H9 (cell line): ENCODE measurements around the gene AKAP7. TPM values are rescaled to one million over a fixed set of nuclear protein-coding genes. Genes with fewer than 3 reads are reported as not detected.

Experiments used
- DNase-seq: peaks from one replicate; pipeline ENCODE4 v3.0.0-alpha.2; 2017
- H2AFZ ChIP-seq: one replicate; pipeline ENCODE4 v1.6.1; 2013; ENCODE audit warnings: mild to moderate bottlenecking, low read length, control low read depth, moderate library complexity
- H2AK5ac ChIP-seq: 2 replicates; pipeline ENCODE4 v1.6.1; 2013; ENCODE audit warnings: low read length, control low read depth, mixed read lengths; ENCODE audit not compliant: insufficient read length
- H2BK120ac ChIP-seq: one replicate; pipeline ENCODE4 v1.6.1; 2013; ENCODE audit warnings: low read depth, mild to moderate bottlenecking, low read length, control low read depth, inconsistent platforms; ENCODE audit not compliant: poor library complexity, severe bottlenecking
- H2BK12ac ChIP-seq: 2 replicates; pipeline ENCODE4 v1.6.1; 2013; ENCODE audit warnings: low read length, control low read depth, mixed read lengths, low read depth; ENCODE audit not compliant: insufficient read length
- H2BK15ac ChIP-seq: 2 replicates; pipeline ENCODE4 v1.6.1; 2013; ENCODE audit warnings: low read depth, low read length, control low read depth
- H2BK20ac ChIP-seq: one replicate; pipeline ENCODE4 v1.6.1; 2013; ENCODE audit warnings: low read depth, mild to moderate bottlenecking, low read length, control low read depth, inconsistent platforms; ENCODE audit not compliant: poor library complexity, severe bottlenecking
- H2BK5ac ChIP-seq: 2 replicates; pipeline ENCODE4 v1.6.1; 2013; ENCODE audit warnings: low read length, control low read depth, mixed read lengths; ENCODE audit not compliant: insufficient read length
- H3K14ac ChIP-seq: 2 replicates; pipeline ENCODE4 v1.6.1; 2013; ENCODE audit warnings: low read length, control low read depth; ENCODE audit not compliant: insufficient read depth
- H3K18ac ChIP-seq: 2 replicates; pipeline ENCODE4 v1.6.1; 2013; ENCODE audit warnings: low read depth, mild to moderate bottlenecking, mixed read lengths, low read length, control low read depth; ENCODE audit not compliant: insufficient read length
- H3K23ac ChIP-seq: 2 replicates; pipeline ENCODE4 v1.6.1; 2013; ENCODE audit warnings: low read length, control low read depth, mixed read lengths, low read depth; ENCODE audit not compliant: insufficient read length
- H3K23me2 ChIP-seq: 2 replicates; pipeline ENCODE4 v1.6.1; 2013; ENCODE audit warnings: low read depth, mild to moderate bottlenecking, mixed read lengths, low read length, control low read depth; ENCODE audit not compliant: insufficient read length, poor library complexity, severe bottlenecking
- H3K27ac ChIP-seq: 2 replicates; pipeline ENCODE4 v1.5.1; 2013; ENCODE audit warnings: low read length, control low read depth, mixed read lengths, low read depth; ENCODE audit not compliant: insufficient read length
- H3K27me3 ChIP-seq: 2 replicates; pipeline ENCODE4 v1.6.1; 2013; ENCODE audit warnings: low read length, control low read depth, inconsistent platforms; ENCODE audit not compliant: insufficient read depth
- H3K4ac ChIP-seq: 2 replicates; pipeline ENCODE4 v1.6.1; 2013; ENCODE audit warnings: low read depth, mild to moderate bottlenecking, control low read depth, inconsistent platforms, low read length, moderate library complexity
- H3K4me1 ChIP-seq: 2 replicates; pipeline ENCODE4 v1.6.1; 2013; ENCODE audit warnings: low read length, control low read depth, inconsistent platforms; ENCODE audit not compliant: insufficient read depth
- H3K4me2 ChIP-seq: 2 replicates; pipeline ENCODE4 v1.6.1; 2013; ENCODE audit warnings: low read length, control low read depth, mixed read lengths; ENCODE audit not compliant: insufficient read length, insufficient read depth
- H3K56ac ChIP-seq: 2 replicates; pipeline ENCODE4 v1.6.1; 2013; ENCODE audit warnings: low read depth, mild to moderate bottlenecking, mixed read lengths, low read length, control low read depth; ENCODE audit not compliant: insufficient read length
- H3K79me1 ChIP-seq: 2 replicates; pipeline ENCODE4 v1.6.1; 2013; ENCODE audit warnings: low read depth, mild to moderate bottlenecking, moderate library complexity, low read length, control low read depth, inconsistent platforms; ENCODE audit not compliant: insufficient read depth, poor library complexity, severe bottlenecking
- H3K79me2 ChIP-seq: 2 replicates; pipeline ENCODE4 v1.6.1; 2013; ENCODE audit warnings: low read length, control low read depth, inconsistent platforms; ENCODE audit not compliant: insufficient read depth
- H3K9ac ChIP-seq: 2 replicates; pipeline ENCODE4 v1.6.1; 2013; ENCODE audit warnings: low read length, control low read depth, mixed read lengths; ENCODE audit not compliant: insufficient read length; ENCODE audit errors: extremely low read depth
- H3K9me3 ChIP-seq: one replicate; pipeline ENCODE4 v1.6.1; 2013; ENCODE audit warnings: low read depth, low read length, inconsistent platforms; ENCODE audit not compliant: control insufficient read depth
- H3T11ph ChIP-seq: one replicate; pipeline ENCODE4 v1.6.1; 2013; ENCODE audit warnings: mild to moderate bottlenecking, low read length, control low read depth, inconsistent platforms
- H4K20me1 ChIP-seq: one replicate; pipeline ENCODE4 v1.6.1; 2013; ENCODE audit not compliant: control insufficient read depth, insufficient read length, insufficient read depth
- H4K5ac ChIP-seq: 2 replicates; pipeline ENCODE4 v1.6.1; 2013; ENCODE audit warnings: low read depth, mild to moderate bottlenecking, mixed read lengths, low read length, control low read depth; ENCODE audit not compliant: insufficient read length
- H4K8ac ChIP-seq: replicated peaks from 2 replicates; pipeline ENCODE4 v1.6.1; 2013; ENCODE audit warnings: low read length, control low read depth, mixed read lengths, low read depth; ENCODE audit not compliant: insufficient read length
- H4K91ac ChIP-seq: 2 replicates; pipeline ENCODE4 v1.6.1; 2013; ENCODE audit warnings: low read depth, mild to moderate bottlenecking, moderate library complexity, mixed read lengths, low read length, control low read depth; ENCODE audit not compliant: insufficient read length
- H3K27ac Mint-ChIP-seq, 3 experiments: 2 replicates in 2 of 3; 3 replicates in 1 of 3; pipeline ENCODE4 v1.8.0; 2020 to 2021; ENCODE audit warnings: mixed read lengths in 3 of 3, mild to moderate bottlenecking in 1 of 3, moderate library complexity in 1 of 3
- H3K27me3 Mint-ChIP-seq: 2 replicates; pipeline ENCODE4 v1.8.0; 2021; ENCODE audit warnings: low read depth, mild to moderate bottlenecking, moderate library complexity, mixed read lengths
- H3K36me3 Mint-ChIP-seq, 3 experiments: 2 replicates in 2 of 3; 3 replicates in 1 of 3; pipeline ENCODE4 v1.8.0; 2020 to 2021; ENCODE audit warnings: low read depth in 3 of 3, mixed read lengths in 3 of 3; ENCODE audit not compliant: insufficient read depth in 1 of 3
- H3K4me1 Mint-ChIP-seq, 2 experiments: 2 replicates each; pipeline ENCODE4 v1.8.0; 2020; ENCODE audit warnings: mixed read lengths in 2 of 2
- H3K4me3 Mint-ChIP-seq, 2 experiments: 2 replicates in 1 of 2; 3 replicates in 1 of 2; pipeline ENCODE4 v1.8.0; 2020 to 2021; ENCODE audit warnings: mild to moderate bottlenecking in 2 of 2, mixed read lengths in 2 of 2, moderate library complexity in 1 of 2
- H3K9me3 Mint-ChIP-seq, 2 experiments: 2 replicates in 1 of 2; 3 replicates in 1 of 2; pipeline ENCODE4 v1.8.0; 2020; ENCODE audit warnings: mild to moderate bottlenecking in 2 of 2, mixed read lengths in 2 of 2, moderate library complexity in 1 of 2
- WGBS: extraction: QIAGEN DNeasy Blood & Tissue Kit; methylation state at CpG from one replicate; pipeline ENCODE4 v1.1.7; 2013; ENCODE audit warnings: missing lambda C conversion rate, low lambda C conversion rate, mixed read lengths; ENCODE audit not compliant: insufficient read length; ENCODE audit errors: extremely low coverage; 5-methylcytosine and 5-hydroxymethylcytosine counted together
- total RNA-seq: library from RNA; stranded (reverse); gene quantifications from 2 replicates; pipeline ENCODE4 v1.2.1, GENCODE V29; 2021
- TF ChIP-seq, protein P1 (sequence below): fragments of 200-600 bp; sonication (generic); conservative IDR thresholded peaks from 3 replicates; pipeline ENCODE4 v1.8.0; 2021; ENCODE audit warnings: antibody characterized with exemption, mild to moderate bottlenecking

AKAP7 gene
- total RNA-seq, 1 experiment from 2014 or later: 9.8 TPM

DNA sequence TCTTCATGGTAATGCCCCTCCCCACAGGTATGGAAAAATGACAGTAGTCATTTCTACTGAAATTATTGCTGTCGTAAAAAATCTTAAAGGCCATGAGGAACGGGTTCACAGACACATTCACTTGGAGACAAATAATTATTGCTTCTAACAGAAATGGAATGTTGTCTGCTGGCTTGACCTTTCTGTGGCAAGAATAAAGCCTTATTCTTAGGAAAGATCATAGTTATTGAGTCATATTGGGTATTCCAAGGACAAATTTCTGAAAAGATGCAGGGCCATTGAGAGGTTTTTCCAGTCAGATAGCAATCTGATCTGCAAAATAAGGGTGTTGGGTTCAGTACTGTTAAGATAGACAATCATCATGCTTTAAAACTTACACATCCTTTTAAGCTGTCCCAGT lies 29.2 kb downstream of the AKAP7 start:
- H4K8ac ChIP-seq: no peak overlapping the region
- no peak overlapping the region for H3K4me2 ChIP-seq
- no peak overlapping the region for H2BK120ac ChIP-seq
- no peak overlapping the region for H3K27ac ChIP-seq
- TF ChIP-seq, protein P1, sequence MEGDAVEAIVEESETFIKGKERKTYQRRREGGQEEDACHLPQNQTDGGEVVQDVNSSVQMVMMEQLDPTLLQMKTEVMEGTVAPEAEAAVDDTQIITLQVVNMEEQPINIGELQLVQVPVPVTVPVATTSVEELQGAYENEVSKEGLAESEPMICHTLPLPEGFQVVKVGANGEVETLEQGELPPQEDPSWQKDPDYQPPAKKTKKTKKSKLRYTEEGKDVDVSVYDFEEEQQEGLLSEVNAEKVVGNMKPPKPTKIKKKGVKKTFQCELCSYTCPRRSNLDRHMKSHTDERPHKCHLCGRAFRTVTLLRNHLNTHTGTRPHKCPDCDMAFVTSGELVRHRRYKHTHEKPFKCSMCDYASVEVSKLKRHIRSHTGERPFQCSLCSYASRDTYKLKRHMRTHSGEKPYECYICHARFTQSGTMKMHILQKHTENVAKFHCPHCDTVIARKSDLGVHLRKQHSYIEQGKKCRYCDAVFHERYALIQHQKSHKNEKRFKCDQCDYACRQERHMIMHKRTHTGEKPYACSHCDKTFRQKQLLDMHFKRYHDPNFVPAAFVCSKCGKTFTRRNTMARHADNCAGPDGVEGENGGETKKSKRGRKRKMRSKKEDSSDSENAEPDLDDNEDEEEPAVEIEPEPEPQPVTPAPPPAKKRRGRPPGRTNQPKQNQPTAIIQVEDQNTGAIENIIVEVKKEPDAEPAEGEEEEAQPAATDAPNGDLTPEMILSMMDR: no peak
- H4K5ac ChIP-seq: no peak overlapping the region
- no peak overlapping the region for H3K14ac ChIP-seq
- H3T11ph ChIP-seq: no peak overlapping the region
- no peaks in the 10 kb centered on the region for H3K27me3 Mint-ChIP-seq
- WGBS: no CpG with 5 or more reads among the region's 2 CpGs
- no peak overlapping the region for H3K27ac Mint-ChIP-seq
- no peak overlapping the region for H3K4ac ChIP-seq
- H2BK20ac ChIP-seq: no peak overlapping the region
- peaks cover 31 to 40% of the 10 kb centered on the region in 2 experiments for H3K4me1 Mint-ChIP-seq
- H3K79me2 ChIP-seq: no peaks in the 10 kb centered on the region; the same call in 1 of the 2 replicates
- no peak for DNase-seq
- no peak overlapping the region for H2BK15ac ChIP-seq
- H3K36me3 Mint-ChIP-seq: peaks cover 0 to 8% (median 0%) of the 10 kb centered on the region in 3 experiments; a peak in 1 of 7 replicates
- no peak overlapping the region for H3K56ac ChIP-seq
- no peak overlapping the region for H3K9ac ChIP-seq
- H3K18ac ChIP-seq: peak overlapping the region; percentile 48
- H2BK12ac ChIP-seq: no peak overlapping the region
- H3K4me1 ChIP-seq: peaks cover 13% of the 10 kb centered on the region; the same call in 1 of the 2 replicates
- H2AFZ ChIP-seq: no peak overlapping the region
- peaks cover 2% of the 10 kb centered on the region for H3K23me2 ChIP-seq
- no peak overlapping the region for H4K91ac ChIP-seq
- H3K27me3 ChIP-seq: no peaks in the 10 kb centered on the region
- no peak overlapping the region for H3K4me3 Mint-ChIP-seq
- H4K20me1 ChIP-seq: no peaks in the 10 kb centered on the region
- no peak overlapping the region for H2AK5ac ChIP-seq
- no peaks in the 10 kb centered on the region for H3K9me3 ChIP-seq
- no peak overlapping the region for H2BK5ac ChIP-seq
- no peaks in the 10 kb centered on the region for H3K79me1 ChIP-seq
- no peak overlapping the region for H3K23ac ChIP-seq
- no peaks in the 10 kb centered on the region for H3K9me3 Mint-ChIP-seq
